NT2/D1 (cell line): ENCODE results near the gene CHST8.
A peak's percentile ranks its signal among the peaks of the same experiment; 100 is the strongest.

ENCODE experiments used
- DNase-seq: peaks from one replicate; pipeline ENCODE4 v3.0.0-alpha.2; 2011; ENCODE audit warnings: low read depth, low spot score
- H3K27me3 ChIP-seq: 2 replicates; pipeline ENCODE4 v1.6.0; 2011; ENCODE audit warnings: mild to moderate bottlenecking; ENCODE audit not compliant: insufficient read length, insufficient read depth
- H3K36me3 ChIP-seq: 2 replicates; pipeline ENCODE4 v1.6.1; 2011; ENCODE audit warnings: mild to moderate bottlenecking, low read length, mixed read lengths; ENCODE audit not compliant: insufficient read depth, insufficient read length
- H3K4me1 ChIP-seq: 2 replicates; pipeline ENCODE4 v1.5.1; 2011; ENCODE audit not compliant: insufficient read depth, insufficient read length
- H3K4me3 ChIP-seq: 2 replicates; pipeline ENCODE4 v1.5.1; 2011; ENCODE audit warnings: low read depth; ENCODE audit not compliant: insufficient read length
- H3K9ac ChIP-seq: 2 replicates; pipeline ENCODE4 v1.6.0; 2011; ENCODE audit warnings: low read depth; ENCODE audit not compliant: insufficient read length
- H3K9me3 ChIP-seq: 2 replicates; pipeline ENCODE4 v1.5.1; 2011; ENCODE audit warnings: mild to moderate bottlenecking, low read length; ENCODE audit not compliant: insufficient read depth
- SUZ12 ChIP-seq: IDR thresholded peaks from 2 replicates; pipeline ENCODE4 v1.6.1; 2011; ENCODE audit not compliant: insufficient read length, insufficient read depth; ENCODE audit errors: extremely low read depth
- YY1 ChIP-seq: IDR thresholded peaks from 2 replicates; pipeline ENCODE4 v1.6.1; 2011; ENCODE audit not compliant: insufficient read length, insufficient read depth
- ZNF274 ChIP-seq: IDR thresholded peaks from 2 replicates; pipeline ENCODE4 v1.6.1; 2011; ENCODE audit warnings: mild to moderate bottlenecking, low read depth, low read length

The CHST8 gene

GRCh38 chr19:33618884-33619283 lies 2.9 kb upstream of the CHST8 start:
- Histone ChIP-seq H3K9ac (no peak overlapping the region), H3K27me3 (peaks cover 64% of the 10 kb centered on the region), H3K9me3 (no peaks in the 10 kb centered on the region), H3K36me3 (no peaks in the 10 kb centered on the region), H3K4me3 (no peak overlapping the region), H3K4me1 (peaks cover 3% of the 10 kb centered on the region)
- no peak for TF ChIP-seq YY1
- no peak for DNase-seq

GRCh38 chr19:33620611-33621010 lies 1.1 kb upstream of the CHST8 start:
- no peaks in the 10 kb centered on the region for H3K36me3 ChIP-seq
- DNase-seq = no peak
- no peak overlapping the region for H3K4me3 ChIP-seq
- TF ChIP-seq YY1 (no peak), ZNF274 (no peak), SUZ12 (no peak)
- peaks cover 70% of the 10 kb centered on the region for H3K27me3 ChIP-seq
- H3K9ac ChIP-seq = no peak overlapping the region
- H3K4me1 ChIP-seq = peaks cover 3% of the 10 kb centered on the region
- H3K9me3 ChIP-seq = no peaks in the 10 kb centered on the region

DNA sequence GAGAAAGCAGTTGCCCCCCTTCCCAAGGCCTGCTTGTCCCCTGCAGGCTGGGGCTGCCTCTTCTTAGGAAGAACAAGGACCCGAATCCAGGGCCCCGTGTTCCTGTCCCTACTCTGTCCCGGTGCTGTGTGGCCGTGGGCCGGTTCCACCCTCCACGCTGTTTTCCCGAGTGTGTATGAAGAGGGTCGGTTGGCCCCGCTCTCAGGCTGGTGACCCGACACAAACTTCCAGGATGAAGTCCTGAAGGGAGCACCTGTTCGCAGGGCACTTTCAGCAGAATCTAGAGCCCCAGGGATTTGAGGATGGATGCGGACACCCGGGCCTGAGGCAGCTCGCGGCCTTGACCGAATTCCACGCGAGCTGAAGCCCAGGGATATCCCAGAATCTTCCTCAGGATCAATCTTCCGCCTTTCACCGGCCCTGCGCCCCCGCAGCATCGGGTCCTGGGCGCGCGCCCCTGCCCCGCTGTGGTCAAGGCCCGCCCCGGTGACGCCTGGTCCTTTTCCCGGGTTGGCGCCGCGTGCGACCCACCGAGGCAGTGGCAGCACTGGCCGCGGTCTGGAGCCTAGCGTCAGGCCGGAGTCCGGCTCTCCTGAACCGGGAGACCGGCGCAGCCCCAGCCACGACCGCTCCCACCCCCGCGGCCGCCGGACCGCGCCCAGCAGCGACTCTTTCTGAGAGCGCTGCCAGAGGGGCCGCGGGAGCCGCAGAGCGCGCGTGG lies 528 bp upstream of the CHST8 start:
- Histone ChIP-seq H3K4me3 (peak overlapping the region; percentile 15), H3K4me1 (peaks cover 3% of the 10 kb centered on the region), H3K9me3 (no peaks in the 10 kb centered on the region), H3K9ac (peak overlapping the region; percentile 50), H3K27me3 (peaks cover 68% of the 10 kb centered on the region), H3K36me3 (no peaks in the 10 kb centered on the region)
- DNase-seq = no peak
- TF ChIP-seq ZNF274 = no peak
- TF ChIP-seq YY1 = no peak
- no peak for TF ChIP-seq SUZ12

GRCh38 chr19:33622505-33622808 lies 704 bp downstream of the CHST8 start:
- H3K27me3 ChIP-seq = peaks cover 66% of the 10 kb centered on the region
- H3K4me1 ChIP-seq = peaks cover 3% of the 10 kb centered on the region
- H3K4me3 ChIP-seq = peak overlapping the region; percentile 53
- H3K9ac ChIP-seq = peak overlapping the region; percentile 79
- H3K9me3 ChIP-seq = no peaks in the 10 kb centered on the region
- no peak for TF ChIP-seq YY1
- TF ChIP-seq ZNF274 = no peak
- TF ChIP-seq SUZ12 = no peak
- DNase-seq = no peak
- no peaks in the 10 kb centered on the region for H3K36me3 ChIP-seq

DNA sequence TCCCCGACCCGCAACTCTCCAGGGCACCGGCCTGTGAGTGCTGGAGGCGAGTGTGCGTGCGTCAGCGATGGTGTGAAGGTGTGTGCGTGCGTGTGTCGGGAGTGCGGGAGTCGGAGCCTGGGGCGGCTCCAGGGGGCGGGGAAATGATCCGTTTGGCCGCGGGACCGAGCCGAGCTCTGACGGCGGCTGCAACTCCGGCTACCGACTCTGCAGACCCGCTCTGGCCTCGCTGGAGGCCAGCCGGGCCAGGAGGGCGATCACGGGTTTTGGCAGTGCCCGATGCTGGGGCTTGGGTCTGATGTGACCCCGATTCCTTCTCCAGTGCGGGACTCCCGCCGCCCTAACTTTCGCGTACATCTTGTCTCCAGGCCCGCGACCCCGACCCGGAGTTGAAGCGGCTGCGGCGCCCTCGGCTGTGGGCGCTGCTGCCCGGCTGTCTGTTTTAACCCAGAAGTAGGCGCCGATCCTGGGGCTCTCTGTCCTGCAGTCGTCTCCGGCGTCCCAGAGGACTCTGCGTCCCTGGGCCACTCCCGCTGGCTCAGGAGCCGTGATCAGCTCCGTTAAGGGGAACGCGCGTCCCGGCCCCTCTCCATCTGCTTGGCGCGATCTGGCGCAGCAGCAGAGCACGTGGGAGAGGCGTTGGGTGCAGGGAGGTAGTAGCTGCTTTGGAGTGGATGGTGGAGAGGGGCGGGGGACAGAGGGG lies 1.2 kb downstream of the CHST8 start:
- H3K36me3 ChIP-seq = no peaks in the 10 kb centered on the region
- no peaks in the 10 kb centered on the region for H3K9me3 ChIP-seq
- H3K4me1 ChIP-seq = peaks cover 3% of the 10 kb centered on the region
- peak overlapping the region; percentile 79 for H3K9ac ChIP-seq
- TF ChIP-seq ZNF274 (no peak), SUZ12 (no peak), YY1 (no peak)
- no peak for DNase-seq
- H3K4me3 ChIP-seq = peak overlapping the region; percentile 53
- H3K27me3 ChIP-seq = peaks cover 61% of the 10 kb centered on the region

DNA sequence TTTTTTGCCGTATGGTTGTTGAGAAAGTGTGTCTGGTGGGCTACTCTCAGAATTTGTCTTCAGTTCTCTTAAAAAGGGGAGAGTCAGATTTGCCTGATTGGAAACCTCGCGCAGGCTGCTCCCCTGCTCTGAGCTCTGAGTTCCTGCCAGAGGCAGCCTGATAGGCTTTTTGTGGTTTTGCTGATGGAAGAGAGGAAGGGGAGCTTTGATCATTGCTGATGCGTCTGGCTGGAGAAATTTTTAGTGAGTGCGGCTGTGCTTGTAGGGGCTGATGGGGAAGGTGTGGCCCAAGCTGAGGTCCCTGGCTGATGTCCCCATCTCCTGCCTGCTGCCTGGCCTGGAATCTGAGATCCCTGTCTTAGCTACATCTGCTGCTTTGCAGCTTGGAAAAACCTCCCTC lies 2.8 kb downstream of the CHST8 start:
- peaks cover 6% of the 10 kb centered on the region for H3K4me1 ChIP-seq
- H3K9ac ChIP-seq = no peak overlapping the region
- no peak for DNase-seq
- H3K36me3 ChIP-seq = no peaks in the 10 kb centered on the region
- peaks cover 47% of the 10 kb centered on the region for H3K27me3 ChIP-seq
- H3K9me3 ChIP-seq = no peaks in the 10 kb centered on the region
- no peak overlapping the region for H3K4me3 ChIP-seq
- TF ChIP-seq SUZ12 = no peak
- no peak for TF ChIP-seq YY1

GRCh38 chr19:33627526-33627925 lies 5.8 kb downstream of the CHST8 start:
- Histone ChIP-seq H3K4me1 (peaks cover 12% of the 10 kb centered on the region), H3K9ac (no peak overlapping the region), H3K4me3 (no peak overlapping the region), H3K9me3 (no peaks in the 10 kb centered on the region), H3K27me3 (peaks cover 23% of the 10 kb centered on the region), H3K36me3 (no peaks in the 10 kb centered on the region)
- no peak for DNase-seq
- TF ChIP-seq YY1 = no peak
- no peak for TF ChIP-seq SUZ12
- no peak for TF ChIP-seq ZNF274
